Measurements from ENCODE around the gene NKAPD1. TPM values are rescaled to one million over a fixed set of nuclear protein-coding genes. Genes with fewer than 3 reads are reported as not detected.

NKAPD1 gene
- total and polyA plus RNA-seq, 2 of the 13 experiments (the other 11 are each of a cell fraction or from before 2014, with no cell fraction given), result 11.2 to 22.5 TPM

DNA sequence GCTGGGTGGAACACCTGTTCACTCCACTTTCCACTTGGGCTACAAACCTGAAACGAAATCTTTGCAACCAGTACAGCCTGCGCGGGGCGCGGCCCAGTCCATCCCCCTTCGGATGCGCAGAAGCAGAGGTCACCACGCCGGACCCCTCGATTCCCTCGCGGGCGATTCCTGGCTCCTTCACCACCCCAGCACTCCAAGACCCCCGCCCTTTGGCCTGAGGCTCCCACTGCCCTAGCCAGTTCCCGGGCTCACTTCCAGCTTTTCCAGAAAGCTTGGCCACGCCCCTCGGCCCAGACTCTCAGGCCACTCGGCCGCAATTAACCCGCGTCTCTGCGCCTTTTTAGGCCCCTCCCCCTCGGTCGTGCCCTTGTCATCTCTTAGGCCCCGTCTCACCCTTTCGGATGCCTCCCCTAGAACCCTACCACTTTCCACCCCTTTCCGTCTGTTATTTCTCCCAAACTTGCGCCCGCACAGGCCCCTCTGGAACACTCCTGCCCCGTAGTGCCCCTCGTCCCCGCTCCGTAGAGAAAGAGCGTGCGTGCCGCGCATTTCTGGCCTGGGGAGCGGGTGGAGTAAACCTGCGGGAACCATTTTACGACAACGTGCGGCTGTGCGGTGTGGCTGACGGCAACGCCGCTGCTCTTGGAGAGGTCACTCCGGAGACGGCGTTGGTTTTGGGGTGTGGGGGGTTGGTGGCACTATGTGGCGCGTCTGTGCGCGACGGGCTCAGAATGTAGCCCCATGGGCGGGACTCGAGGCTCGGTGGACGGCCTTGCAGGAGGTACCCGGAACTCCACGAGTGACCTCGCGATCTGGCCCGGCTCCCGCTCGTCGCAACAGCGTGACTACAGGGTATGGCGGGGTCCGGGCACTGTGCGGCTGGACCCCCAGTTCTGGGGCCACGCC lies 49.1 kb upstream of the NKAPD1 start, which contains the start of gene DLAT (continued):
- no peak for TF ChIP-seq REXO4 (CRISPR knock-in tag; IDR thresholded peaks at IDR 0.05; ENCODE audit: borderline replicate concordance)
- peak; percentile 84 for TF ChIP-seq ZNF563 (CRISPR knock-in tag; IDR thresholded peaks at IDR 0.05)
- peak; percentile 54 for TF ChIP-seq PITX1 (CRISPR knock-in tag; IDR thresholded peaks at IDR 0.05)
- TF ChIP-seq, protein P1, sequence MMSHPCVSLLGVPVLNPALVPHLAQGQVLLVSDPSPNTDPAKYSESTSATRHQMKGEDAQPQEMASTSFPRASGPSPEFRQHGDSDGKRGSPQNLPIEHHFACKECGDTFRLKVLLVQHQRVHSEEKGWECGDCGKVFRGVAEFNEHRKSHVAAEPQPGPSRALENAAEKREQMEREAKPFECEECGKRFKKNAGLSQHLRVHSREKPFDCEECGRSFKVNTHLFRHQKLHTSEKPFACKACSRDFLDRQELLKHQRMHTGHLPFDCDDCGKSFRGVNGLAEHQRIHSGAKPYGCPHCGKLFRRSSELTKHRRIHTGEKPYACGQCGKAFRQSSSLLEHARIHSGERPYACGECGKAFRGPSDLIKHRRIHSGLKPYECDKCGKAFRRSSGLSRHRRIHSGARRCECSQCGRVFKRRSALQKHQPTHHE (CRISPR knock-in tag; IDR thresholded peaks at IDR 0.05; ENCODE audit: borderline replicate concordance), result peak; percentile 94; the same call in 1 of the 2 replicates
- peak; percentile 63; the same call in 1 of the 2 replicates for TF ChIP-seq SNAI1 (CRISPR knock-in tag; IDR thresholded peaks at IDR 0.05; ENCODE audit: borderline replicate concordance)
- TF ChIP-seq, protein P2, sequence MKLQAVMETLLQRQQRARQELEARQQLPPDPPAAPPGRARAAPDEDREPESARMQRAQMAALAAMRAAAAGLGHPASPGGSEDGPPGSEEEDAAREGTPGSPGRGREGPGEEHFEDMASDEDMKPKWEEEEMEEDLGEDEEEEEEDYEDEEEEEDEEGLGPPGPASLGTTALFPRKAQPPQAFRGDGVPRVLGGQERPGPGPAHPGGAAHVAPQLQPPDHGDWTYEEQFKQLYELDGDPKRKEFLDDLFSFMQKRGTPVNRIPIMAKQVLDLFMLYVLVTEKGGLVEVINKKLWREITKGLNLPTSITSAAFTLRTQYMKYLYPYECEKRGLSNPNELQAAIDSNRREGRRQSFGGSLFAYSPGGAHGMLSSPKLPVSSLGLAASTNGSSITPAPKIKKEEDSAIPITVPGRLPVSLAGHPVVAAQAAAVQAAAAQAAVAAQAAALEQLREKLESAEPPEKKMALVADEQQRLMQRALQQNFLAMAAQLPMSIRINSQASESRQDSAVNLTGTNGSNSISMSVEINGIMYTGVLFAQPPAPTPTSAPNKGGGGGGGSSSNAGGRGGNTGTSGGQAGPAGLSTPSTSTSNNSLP (IDR thresholded peaks at IDR 0.05; ENCODE audit: low read depth, low read length), result no peak
- 0 out of 2 replicates have a peak, but pooled peaks have one; percentile 38 for TF ChIP-seq CBX5 (CRISPR knock-in tag; IDR thresholded peaks at IDR 0.05; ENCODE audit: borderline replicate concordance)
- TF ChIP-seq KLF6 (CRISPR knock-in tag; IDR thresholded peaks at IDR 0.05), result 0 out of 2 replicates have a peak, but pooled peaks have one; percentile 32
- no peak for TF ChIP-seq SIN3B (IDR thresholded peaks at IDR 0.05; ENCODE audit: low read length)
- TF ChIP-seq HCFC1 (IDR thresholded peaks at IDR 0.05; ENCODE audit: low read depth, low read length), result no peak; the same call in 1 of the 2 replicates
- TF ChIP-seq CHD4 (IDR thresholded peaks at IDR 0.05; ENCODE audit: borderline replicate concordance, low read length), result no peak
- TF ChIP-seq ZNF672 (CRISPR knock-in tag; IDR thresholded peaks at IDR 0.05), result no peak
- TF ChIP-seq NCOA1 (CRISPR knock-in tag; IDR thresholded peaks at IDR 0.05), result no peak
- peak; percentile 58; the same call in 1 of the 2 replicates for TF ChIP-seq ARHGAP35 (CRISPR knock-in tag; IDR thresholded peaks at IDR 0.05; ENCODE audit: borderline replicate concordance)
- no peak for TF ChIP-seq THYN1 (CRISPR knock-in tag; IDR thresholded peaks at IDR 0.05; ENCODE audit: borderline replicate concordance, low read depth)
- peak; percentile 96 for TF ChIP-seq AGO2 (optimal IDR thresholded peaks at IDR 0.05; ENCODE audit: low read depth, low read length)
- TF ChIP-seq, protein P3, sequence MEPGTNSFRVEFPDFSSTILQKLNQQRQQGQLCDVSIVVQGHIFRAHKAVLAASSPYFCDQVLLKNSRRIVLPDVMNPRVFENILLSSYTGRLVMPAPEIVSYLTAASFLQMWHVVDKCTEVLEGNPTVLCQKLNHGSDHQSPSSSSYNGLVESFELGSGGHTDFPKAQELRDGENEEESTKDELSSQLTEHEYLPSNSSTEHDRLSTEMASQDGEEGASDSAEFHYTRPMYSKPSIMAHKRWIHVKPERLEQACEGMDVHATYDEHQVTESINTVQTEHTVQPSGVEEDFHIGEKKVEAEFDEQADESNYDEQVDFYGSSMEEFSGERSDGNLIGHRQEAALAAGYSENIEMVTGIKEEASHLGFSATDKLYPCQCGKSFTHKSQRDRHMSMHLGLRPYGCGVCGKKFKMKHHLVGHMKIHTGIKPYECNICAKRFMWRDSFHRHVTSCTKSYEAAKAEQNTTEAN (CRISPR knock-in tag; conservative IDR thresholded peaks at IDR 0.05), result peak; percentile 53
- no peak for TF ChIP-seq ZNF432 (CRISPR knock-in tag; IDR thresholded peaks at IDR 0.05; ENCODE audit: borderline replicate concordance)
- no peak for TF ChIP-seq HHEX (CRISPR knock-in tag; IDR thresholded peaks at IDR 0.05)
- peak; percentile 82; the same call in 1 of the 2 replicates for TF ChIP-seq TBX2 (CRISPR knock-in tag; IDR thresholded peaks at IDR 0.05; ENCODE audit: borderline replicate concordance)
- TF ChIP-seq ZNF232 (CRISPR knock-in tag; IDR thresholded peaks at IDR 0.05; ENCODE audit: borderline replicate concordance), result peak; percentile 67; the same call in 1 of the 2 replicates
- TF ChIP-seq ZNF768 (CRISPR knock-in tag; IDR thresholded peaks at IDR 0.05), result peak; percentile 52
- peak; percentile 50 for TF ChIP-seq CEBPG (CRISPR knock-in tag; IDR thresholded peaks at IDR 0.05)
